NCI-H146 treated with DMSO at 0.1 percent for 48 hours (cell line): ENCODE data around the gene RNF186.
"Not testable (repeated sequence)": the region's sequence is repeated elsewhere in the genome, so short reads cannot be mapped to it uniquely, and the experiment has no call there.

ENCODE experiments used
- DNase-seq: peaks from one replicate; lab custom pipeline; 2025; ENCODE audit not compliant: unreplicated experiment; lab: John Stamatoyannopoulos, UW

RNF186 gene

GRCh38 chr1:19797827-19798226 is 17.3 kb downstream of the RNF186 start:
- no peak for DNase-seq

DNA sequence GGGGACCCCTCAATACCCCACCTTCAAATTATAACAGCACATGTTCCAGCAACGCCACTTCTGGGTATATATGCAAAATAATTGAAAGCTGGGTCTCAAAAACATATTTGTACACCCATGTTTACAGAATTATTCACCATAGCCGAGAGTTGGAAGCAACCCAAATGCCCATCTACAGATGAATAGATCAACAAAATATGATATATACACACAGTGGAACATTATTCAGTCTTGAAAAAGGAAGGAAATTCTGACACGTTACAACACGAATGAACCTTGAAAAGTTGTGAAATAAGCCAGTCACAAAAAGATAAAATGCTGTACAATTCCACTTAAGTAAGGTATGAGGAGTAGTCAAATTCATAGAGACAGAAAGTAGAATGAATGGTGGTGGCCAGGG is 20.5 kb downstream of the RNF186 start:
- DNase-seq: no peak

- no peak for DNase-seq
Observed at GRCh38 chr1:19793360-19794046, 21.6 kb downstream of the RNF186 start.

- no peak for DNase-seq
Observed at GRCh38 chr1:19792237-19793002, 22.7 kb downstream of the RNF186 start.

DNA sequence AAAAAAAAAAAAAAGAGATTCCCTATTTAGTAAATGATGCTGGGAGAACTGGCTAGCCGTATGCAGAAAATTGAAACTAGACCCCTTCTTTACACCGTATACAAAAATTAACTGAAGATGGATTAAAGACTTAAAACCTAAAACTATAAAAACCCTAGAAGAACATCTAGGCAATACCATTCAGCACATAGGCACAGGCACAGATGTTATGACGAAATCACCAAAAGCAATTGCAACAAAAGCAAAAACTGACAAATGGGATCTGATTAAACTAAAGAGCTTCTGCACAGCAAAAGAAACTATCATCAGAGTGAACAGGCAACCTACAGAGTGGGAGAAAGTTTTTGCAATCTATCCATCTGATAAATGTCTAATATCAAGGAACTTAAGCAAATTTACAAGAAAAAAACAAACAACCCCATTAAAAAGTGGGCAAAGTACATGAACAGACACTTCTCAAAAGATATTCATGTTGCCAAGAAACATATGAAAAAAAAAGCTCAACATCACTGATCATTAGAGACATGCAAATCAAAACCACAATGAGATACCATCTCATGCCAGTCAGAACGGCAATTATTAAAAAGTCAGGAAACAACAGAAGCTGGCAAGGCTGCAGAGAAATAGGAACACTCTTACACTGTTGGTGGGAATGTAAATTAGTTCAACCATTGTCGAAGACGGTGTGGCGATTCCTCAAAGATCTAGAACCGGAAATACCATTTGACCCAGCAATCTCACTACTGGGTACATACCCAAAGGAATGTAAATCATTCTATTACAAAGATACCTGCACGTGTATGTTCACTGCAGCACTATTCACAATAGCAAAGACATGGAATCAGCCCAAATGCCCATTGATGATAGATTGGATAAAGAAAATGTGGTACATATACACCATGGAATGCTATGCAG is 24.8 kb downstream of the RNF186 start:
- DNase-seq: not testable (repeated sequence)

DNA sequence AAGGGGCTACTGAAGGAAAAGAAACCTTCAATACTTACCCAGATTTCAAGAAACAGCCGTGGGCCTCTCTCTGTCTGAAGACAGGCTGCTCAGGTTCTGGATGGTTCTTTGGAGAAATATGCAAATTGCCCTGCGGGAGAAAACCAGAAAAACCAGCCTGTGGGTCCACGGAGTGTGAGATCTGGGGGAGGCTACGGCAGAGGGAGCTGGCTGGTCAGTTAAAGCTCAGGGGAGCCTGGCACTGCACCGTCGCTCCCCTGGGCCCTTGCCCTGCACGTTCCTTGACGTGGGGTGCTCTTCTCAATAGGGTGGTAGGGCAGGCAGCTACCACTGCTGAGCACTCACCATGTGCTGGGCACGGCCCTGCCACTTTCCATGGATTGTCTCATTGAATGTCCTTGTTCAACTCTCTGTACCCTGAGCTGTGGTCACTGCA is 28.1 kb downstream of the RNF186 start:
- DNase-seq: no peak

GRCh38 chr1:19785660-19786059 is 29.4 kb downstream of the RNF186 start:
- no peak for DNase-seq

GRCh38 chr1:19780267-19780877 is 34.7 kb downstream of the RNF186 start:
- no peak for DNase-seq

- no peak for DNase-seq
Observed at GRCh38 chr1:19776933-19777332, 38.1 kb downstream of the RNF186 start.

GRCh38 chr1:19776287-19776686 is 38.8 kb downstream of the RNF186 start:
- DNase-seq: no peak

- no peak for DNase-seq
Observed at GRCh38 chr1:19775831-19776230, 39.3 kb downstream of the RNF186 start.

- no peak for DNase-seq
Observed at GRCh38 chr1:19775317-19775716, 39.8 kb downstream of the RNF186 start.

DNA sequence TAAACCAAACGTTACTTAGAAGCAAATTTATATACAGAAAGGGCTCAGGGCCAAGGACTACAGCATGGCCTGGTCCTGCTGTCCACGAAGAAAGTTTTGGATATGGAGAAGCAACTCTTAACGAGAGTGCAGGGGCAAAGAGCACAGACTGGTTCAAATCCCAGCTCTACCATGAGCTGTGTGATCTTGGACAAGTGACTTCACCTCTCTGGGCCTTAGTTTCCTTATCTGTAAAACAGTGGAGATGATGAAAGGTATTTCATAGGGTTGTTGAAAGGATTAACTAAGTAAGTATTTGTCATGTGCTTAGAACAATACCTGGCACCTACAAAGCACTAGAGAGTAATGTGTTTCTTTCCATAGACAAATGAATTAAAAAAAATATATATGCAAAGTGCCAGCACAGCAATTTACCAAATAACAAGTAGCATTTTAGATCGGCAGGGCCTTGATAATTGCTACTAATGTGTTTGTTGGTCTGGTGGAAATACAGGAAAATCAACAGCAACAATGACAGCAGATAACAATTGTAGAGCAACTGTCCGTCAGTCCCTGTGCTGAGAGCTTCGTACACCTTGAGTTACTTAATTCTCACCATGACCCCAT is 40.8 kb downstream of the RNF186 start:
- DNase-seq: no peak

- DNase-seq: no peak
Observed at GRCh38 chr1:19773485-19773884, 41.6 kb downstream of the RNF186 start.

DNA sequence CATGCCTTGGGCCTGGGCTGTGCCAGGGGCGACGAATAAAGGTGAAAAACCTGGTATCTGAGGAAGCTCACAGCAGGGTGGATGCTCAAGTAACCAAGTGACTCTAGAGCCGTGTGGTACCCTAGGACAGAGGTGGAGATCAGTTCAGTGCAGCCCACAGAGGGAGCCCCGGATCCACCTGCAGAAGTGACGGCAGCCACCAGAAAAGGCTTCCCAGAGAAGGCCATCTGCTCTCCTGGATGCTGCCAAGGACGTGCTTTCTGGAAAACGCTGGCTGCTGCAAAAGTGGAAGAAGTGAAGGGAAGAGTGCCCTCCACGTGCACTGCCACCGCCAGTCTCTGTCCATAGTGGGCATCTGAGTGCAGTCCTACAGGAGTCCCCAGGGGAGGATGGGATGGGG is 43.0 kb downstream of the RNF186 start:
- DNase-seq: no peak

DNA sequence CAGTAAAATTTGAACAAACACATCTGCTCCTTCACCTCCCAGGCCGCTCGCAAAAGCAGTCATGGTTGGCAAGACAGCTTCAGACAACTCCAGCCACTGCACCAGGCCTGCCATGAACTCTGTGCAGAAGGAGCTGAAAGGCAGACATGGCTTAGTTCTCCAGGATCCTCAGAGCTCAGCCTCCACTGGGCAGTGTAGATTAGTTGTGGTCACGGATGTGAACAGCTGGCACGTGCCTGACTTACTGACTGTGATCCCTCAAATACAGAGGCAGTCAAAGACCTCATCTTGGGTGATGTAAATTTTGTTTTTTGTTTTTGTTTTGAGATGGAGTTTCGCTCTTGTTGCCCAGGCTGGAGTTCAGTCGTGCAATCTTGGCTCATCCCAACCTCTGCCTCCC is 43.7 kb downstream of the RNF186 start:
- no peak for DNase-seq

DNA sequence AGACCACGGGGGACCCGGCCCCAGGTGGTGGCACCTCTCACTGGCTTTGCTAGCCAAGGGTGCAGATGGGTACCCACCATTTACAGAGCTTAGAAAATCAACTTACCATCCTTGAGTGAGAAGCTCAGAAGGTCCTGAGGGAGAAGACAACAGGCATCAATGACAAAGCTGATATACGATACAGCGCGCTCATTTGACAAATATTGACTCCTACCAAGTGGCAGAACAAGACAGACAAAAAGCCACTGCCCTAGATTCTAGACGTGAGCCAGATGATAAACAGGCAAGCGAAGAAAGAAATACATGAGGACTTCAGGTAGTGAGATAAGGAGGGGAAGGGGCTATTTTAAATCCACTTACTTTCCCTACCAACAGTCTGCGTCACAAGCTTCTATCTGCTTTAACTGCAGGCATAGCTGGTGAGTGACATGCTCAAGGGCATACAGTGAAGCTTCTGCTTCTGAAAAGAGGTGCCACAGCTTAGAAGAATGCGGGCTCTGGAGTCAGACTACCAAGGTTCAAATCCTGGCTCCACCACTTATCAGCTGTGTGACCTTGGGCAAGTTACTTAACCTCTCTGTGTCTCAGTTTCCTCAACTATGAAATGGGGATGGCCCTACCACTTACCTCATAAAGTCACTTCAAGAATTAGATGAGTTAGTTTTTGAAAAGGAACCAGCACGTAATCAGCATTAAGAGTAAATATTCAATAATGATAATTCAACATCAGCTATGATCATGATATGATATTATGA is 44.5 kb downstream of the RNF186 start:
- DNase-seq: no peak

DNA sequence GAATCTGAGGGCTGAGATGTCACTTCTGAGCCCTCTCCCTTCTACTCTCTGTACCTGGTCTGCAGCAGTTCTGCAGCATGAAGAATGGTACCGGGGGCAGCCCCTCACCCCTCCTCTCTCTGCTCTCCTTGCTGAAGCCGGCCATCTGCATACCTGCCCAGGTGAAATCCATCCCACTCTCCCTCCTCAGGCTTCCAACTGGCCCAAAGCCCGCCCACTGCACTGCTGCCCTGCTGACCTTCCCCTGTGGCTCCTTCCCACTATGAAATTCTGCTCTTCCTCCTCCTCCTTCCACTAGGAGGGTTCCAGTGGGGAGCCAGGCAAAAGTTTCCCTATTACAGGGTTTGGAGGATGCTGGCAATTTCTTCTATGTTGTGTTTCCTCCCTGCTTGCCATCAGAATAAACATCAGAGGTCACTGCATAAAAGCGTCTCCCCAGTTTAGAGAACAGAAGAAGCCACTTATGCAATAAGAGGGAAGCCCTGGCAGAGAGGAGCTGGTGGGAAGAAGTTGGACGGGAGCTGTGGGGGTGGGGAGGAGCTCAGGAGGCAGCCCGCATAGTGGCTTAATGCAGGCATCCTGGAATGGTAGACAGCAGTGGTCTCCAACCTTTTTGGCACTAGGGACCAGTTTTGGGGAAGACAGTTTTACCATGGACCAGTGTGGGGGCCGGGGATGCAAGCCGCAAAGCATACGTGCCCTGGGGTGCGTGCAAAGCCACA is 45.7 kb downstream of the RNF186 start:
- DNase-seq: no peak
